Lower leg skin (tissue), 3 donors: ENCODE measurements around the gene RUNX1.

Experiments used
- POLR2A ChIP-seq, 2 donors: fragments of 450-650 bp; IDR thresholded peaks; one replicate each; pipeline ENCODE4 v1.6.1; 2016 to 2017; ENCODE audit warnings: antibody characterized with exemption in 2 of 2, mild to moderate bottlenecking in 1 of 2, moderate library complexity in 1 of 2
- TF ChIP-seq, protein P1 (sequence below), 3 donors: fragments of 450-650 bp; IDR thresholded peaks; one replicate each; pipeline ENCODE4 v1.5.1; 2016; ENCODE audit warnings: antibody characterized with exemption in 3 of 3, mild to moderate bottlenecking in 3 of 3, moderate library complexity in 2 of 3

GRCh38 chr21:34935452-34935851 lies 113.7 kb downstream of the RUNX1 start:
- TF ChIP-seq, protein P1, sequence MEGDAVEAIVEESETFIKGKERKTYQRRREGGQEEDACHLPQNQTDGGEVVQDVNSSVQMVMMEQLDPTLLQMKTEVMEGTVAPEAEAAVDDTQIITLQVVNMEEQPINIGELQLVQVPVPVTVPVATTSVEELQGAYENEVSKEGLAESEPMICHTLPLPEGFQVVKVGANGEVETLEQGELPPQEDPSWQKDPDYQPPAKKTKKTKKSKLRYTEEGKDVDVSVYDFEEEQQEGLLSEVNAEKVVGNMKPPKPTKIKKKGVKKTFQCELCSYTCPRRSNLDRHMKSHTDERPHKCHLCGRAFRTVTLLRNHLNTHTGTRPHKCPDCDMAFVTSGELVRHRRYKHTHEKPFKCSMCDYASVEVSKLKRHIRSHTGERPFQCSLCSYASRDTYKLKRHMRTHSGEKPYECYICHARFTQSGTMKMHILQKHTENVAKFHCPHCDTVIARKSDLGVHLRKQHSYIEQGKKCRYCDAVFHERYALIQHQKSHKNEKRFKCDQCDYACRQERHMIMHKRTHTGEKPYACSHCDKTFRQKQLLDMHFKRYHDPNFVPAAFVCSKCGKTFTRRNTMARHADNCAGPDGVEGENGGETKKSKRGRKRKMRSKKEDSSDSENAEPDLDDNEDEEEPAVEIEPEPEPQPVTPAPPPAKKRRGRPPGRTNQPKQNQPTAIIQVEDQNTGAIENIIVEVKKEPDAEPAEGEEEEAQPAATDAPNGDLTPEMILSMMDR (IDR thresholded peaks at IDR 0.05) = no peak
- TF ChIP-seq POLR2A (IDR thresholded peaks at IDR 0.05) = no peak
